Aorta (tissue), 5 donors: ENCODE measurements around the gene TAF5L. TPM values are rescaled to one million over a fixed set of nuclear protein-coding genes. Genes with fewer than 3 reads are reported as not detected.

Experiments
- ATAC-seq: fragments of 200-7000 bp; cut with Tn5 transposase; one replicate; pipeline ENCODE4 v1.9.1; 2022; ENCODE audit warnings: moderate library complexity; ENCODE audit not compliant: low FRiP score
- DNase-seq, 2 donors: peaks; one replicate each; pipeline ENCODE4 v3.0.0-alpha.2; 2020
- H3K27ac ChIP-seq, 2 donors: one replicate each; pipeline ENCODE4 v1.5.1; 2013; ENCODE audit warnings: low read length in 2 of 2, mild to moderate bottlenecking in 2 of 2, moderate library complexity in 2 of 2, control low read depth in 1 of 2, inconsistent platforms in 1 of 2, low read depth in 1 of 2
- H3K27me3 ChIP-seq, 2 donors: one replicate each; pipeline ENCODE4 v1.6.1; 2013; ENCODE audit warnings: control low read depth in 1 of 2, low read length in 1 of 2, mild to moderate bottlenecking in 1 of 2, moderate library complexity in 1 of 2; ENCODE audit not compliant: insufficient read depth in 2 of 2, control insufficient read depth in 1 of 2
- H3K36me3 ChIP-seq, 2 donors: one replicate each; pipeline ENCODE4 v1.6.1; 2013; ENCODE audit warnings: control low read depth in 1 of 2, low read length in 1 of 2, mild to moderate bottlenecking in 1 of 2; ENCODE audit not compliant: insufficient read depth in 2 of 2, control insufficient read depth in 1 of 2
- H3K4me1 ChIP-seq, 2 donors: one replicate each; pipeline ENCODE4 v1.6.1; 2013; ENCODE audit warnings: low read length in 2 of 2, control low read depth in 1 of 2, mild to moderate bottlenecking in 1 of 2, moderate library complexity in 1 of 2; ENCODE audit not compliant: insufficient read depth in 2 of 2, control insufficient read depth in 1 of 2
- H3K4me3 ChIP-seq, 2 donors: one replicate each; pipeline ENCODE4 v1.5.1; 2013; ENCODE audit warnings: low read length in 2 of 2, control low read depth in 1 of 2, mild to moderate bottlenecking in 1 of 2
- H3K9me3 ChIP-seq: one replicate; pipeline ENCODE4 v1.6.1; 2013; ENCODE audit warnings: mild to moderate bottlenecking, low read length; ENCODE audit not compliant: control insufficient read depth
- WGBS, 2 donors: extraction: QIAGEN DNeasy Blood & Tissue Kit; methylation state at CpG; one replicate each; pipeline ENCODE4 v1.1.7; 2013; 5-methylcytosine and 5-hydroxymethylcytosine counted together
- intact Hi-C, 2 donors: fragments of 100-400 bp; cut with DNase I; formaldehyde crosslinking; loops; one replicate each; pipeline versions ENCODE4 v1.14.2 to v1.15.0; 2022
- polyA plus RNA-seq, 2 donors: library from polyadenylated mRNA; stranded (reverse); fragments of 200-250 nt; gene quantifications; one replicate each; pipeline ENCODE4 v1.2.3, GENCODE V29; 2013
- total RNA-seq, 2 donors: library from RNA; stranded (reverse); fragmentation: NEBNext Ultra II Directional; extraction: Animal tissue kit (Norgen Biotek cat#: 25700); gene quantifications; one replicate each; pipeline ENCODE4 v1.2.1, GENCODE V29; 2021
- donor health status: healthy with polysubstance abuse.
- donor health status: Bipolar disorder and iron deficiency.
- donor health status: DM: no; HTN: no; CAD: no.
- donor health status: DM: no; HTN: no; CAD: no.
- donor health status: DM: yes; HTN: yes; CAD: no.

TAF5L gene
- total and polyA plus RNA-seq, 4 donors = 11.6 to 37.8 (median 22.9) TPM

GRCh38 chr1:229648406-229648805 lies 22.5 kb upstream of the TAF5L start:
- no peak for ATAC-seq
- 95 to 96% methylated on average over 4 of the region's 4 CpGs for WGBS, 2 donors
- peaks cover 4 to 18% of the 10 kb centered on the region in 2 donors for H3K36me3 ChIP-seq

GRCh38 chr1:229645324-229645993 lies 19.5 kb upstream of the TAF5L start:
- peaks cover 3 to 16% of the 10 kb centered on the region in 2 donors for H3K36me3 ChIP-seq
- no peak overlapping the region for H3K27ac ChIP-seq
- intact Hi-C loops = no loop called here
- no peak overlapping the region for H3K4me3 ChIP-seq
- no peaks in the 10 kb centered on the region for H3K9me3 ChIP-seq
- ATAC-seq = no peak
- no peak for DNase-seq
- no peaks in the 10 kb centered on the region for H3K4me1 ChIP-seq
- 90 to 95% methylated on average over 15 of the region's 15 CpGs for WGBS, 2 donors
- H3K27me3 ChIP-seq = no peaks in the 10 kb centered on the region

More at GRCh38 chr1:229648406-229648805, 22.5 kb upstream of the TAF5L start:
- Histone ChIP-seq H3K4me3 (no peak overlapping the region), H3K27me3 (no peaks in the 10 kb centered on the region), H3K9me3 (no peaks in the 10 kb centered on the region), H3K4me1 (no peaks in the 10 kb centered on the region), H3K27ac (no peak overlapping the region)
- no peak for DNase-seq
- intact Hi-C loops = no loop called here

- Histone ChIP-seq H3K27ac (no peak overlapping the region), H3K36me3 (peaks cover 3 to 15% of the 10 kb centered on the region in 2 donors), H3K9me3 (no peaks in the 10 kb centered on the region), H3K27me3 (no peaks in the 10 kb centered on the region), H3K4me3 (no peak overlapping the region), H3K4me1 (no peaks in the 10 kb centered on the region)
- DNase-seq (no peak), ATAC-seq (no peak)
- WGBS, 2 donors = 89 to 90% methylated on average over 6 of the region's 6 CpGs
- intact Hi-C loops = no loop called here
Measured at GRCh38 chr1:229643996-229644745, 18.2 kb upstream of the TAF5L start.

GRCh38 chr1:229642970-229643369 lies 17.0 kb upstream of the TAF5L start:
- intact Hi-C loops = no loop called here
- Histone ChIP-seq H3K4me1 (no peaks in the 10 kb centered on the region), H3K9me3 (no peaks in the 10 kb centered on the region), H3K4me3 (no peak overlapping the region), H3K27me3 (no peaks in the 10 kb centered on the region), H3K27ac (no peak overlapping the region), H3K36me3 (peaks cover 3 to 13% of the 10 kb centered on the region in 2 donors)
- ATAC-seq = no peak
- DNase-seq = no peak
- WGBS, 2 donors = 96 to 98% methylated on average over 4 of the region's 4 CpGs

GRCh38 chr1:229642376-229642775 lies 16.5 kb upstream of the TAF5L start:
- DNase-seq (no peak), ATAC-seq (no peak)
- no peak overlapping the region for H3K27ac ChIP-seq
- 81% methylated on average over 5 of the region's 5 CpGs for WGBS, 2 donors
- no peaks in the 10 kb centered on the region for H3K4me1 ChIP-seq
- intact Hi-C loops = no loop called here
- H3K27me3 ChIP-seq = no peaks in the 10 kb centered on the region
- no peak overlapping the region for H3K4me3 ChIP-seq
- no peaks in the 10 kb centered on the region for H3K9me3 ChIP-seq
- peaks cover 2 to 12% of the 10 kb centered on the region in 2 donors for H3K36me3 ChIP-seq

GRCh38 chr1:229641306-229641705 lies 15.4 kb upstream of the TAF5L start:
- Histone ChIP-seq H3K9me3 (no peaks in the 10 kb centered on the region), H3K4me3 (no peak overlapping the region), H3K36me3 (peaks cover 0 to 9% of the 10 kb centered on the region in 2 donors), H3K4me1 (no peaks in the 10 kb centered on the region), H3K27me3 (no peaks in the 10 kb centered on the region), H3K27ac (no peak overlapping the region)
- ATAC-seq = no peak
- intact Hi-C loops = no loop called here
- WGBS, 2 donors = 90 to 92% methylated on average over 3 of the region's 3 CpGs
- DNase-seq = no peak

- 86 to 90% methylated on average over 12 of the region's 12 CpGs for WGBS, 2 donors
- ATAC-seq = no peak
- Histone ChIP-seq H3K4me1 (no peaks in the 10 kb centered on the region), H3K4me3 (no peak overlapping the region), H3K27me3 (no peaks in the 10 kb centered on the region), H3K36me3 (peaks cover 4 to 13% of the 10 kb centered on the region in 2 donors), H3K27ac (no peak overlapping the region), H3K9me3 (no peaks in the 10 kb centered on the region)
- DNase-seq = no peak
- intact Hi-C loops = no loop called here
Measured at GRCh38 chr1:229640455-229640854, 14.5 kb upstream of the TAF5L start.

- H3K36me3 ChIP-seq = peaks cover 4 to 11% of the 10 kb centered on the region in 2 donors
- no peaks in the 10 kb centered on the region for H3K4me1 ChIP-seq
- no peak overlapping the region for H3K4me3 ChIP-seq
- H3K27ac ChIP-seq = no peak overlapping the region
- intact Hi-C loops = no loop called here
- no peak for ATAC-seq
- 84 to 85% methylated on average over 12 of the region's 12 CpGs for WGBS, 2 donors
- no peak for DNase-seq
- no peaks in the 10 kb centered on the region for H3K27me3 ChIP-seq
- H3K9me3 ChIP-seq = no peaks in the 10 kb centered on the region
Measured at GRCh38 chr1:229637746-229638145, 11.8 kb upstream of the TAF5L start.

GRCh38 chr1:229636042-229636441 lies 10.1 kb upstream of the TAF5L start:
- intact Hi-C loops = no loop called here
- Histone ChIP-seq H3K9me3 (no peaks in the 10 kb centered on the region), H3K27me3 (no peaks in the 10 kb centered on the region), H3K36me3 (peaks cover 4 to 11% of the 10 kb centered on the region in 2 donors), H3K4me3 (no peak overlapping the region), H3K27ac (no peak overlapping the region), H3K4me1 (no peaks in the 10 kb centered on the region)
- WGBS, 2 donors = 82 to 86% methylated on average over 9 of the region's 9 CpGs
- ATAC-seq (no peak), DNase-seq (no peak)
